ENCODE data around the gene NDUFA8.
"Not testable (repeated sequence)": the region's sequence is repeated elsewhere in the genome, so short reads cannot be mapped to it uniquely, and the experiment has no call there.

Gene NDUFA8

GRCh38 chr9:122121931-122122330, 37.6 kb downstream of the NDUFA8 start:
- DNase-seq (ENCODE audit: extremely low spot score): no peak
- CTCF ChIA-PET: interaction anchor here (0.8 to 10.6 kb wide), 23 partner anchors 12 to 576 kb away, joined by 3 to 243 read pairs (median 4); partner anchors contain the start of gene TTLL11
- POLR2A ChIA-PET: no interaction called here
- no peak for TF ChIP-seq CTCF (IDR thresholded peaks at IDR 0.05; ENCODE audit: control extremely low read depth, extremely low read depth, low read depth, missing control alignments)

GRCh38 chr9:122121391-122121790, 38.2 kb downstream of the NDUFA8 start:
- ChIA-PET POLR2A (no interaction called here), CTCF (interaction anchor here (0.8 to 10.6 kb wide), 16 partner anchors 11 to 575 kb away, joined by 3 to 243 read pairs (median 6); partner anchors contain the start of gene TTLL11)
- no peak for TF ChIP-seq CTCF (IDR thresholded peaks at IDR 0.05; ENCODE audit: control extremely low read depth, extremely low read depth, low read depth, missing control alignments)
- DNase-seq (ENCODE audit: extremely low spot score): no peak

- ChIA-PET POLR2A (no interaction called here), CTCF (interaction anchor here (5.5 to 10.6 kb wide), 4 partner anchors 10 to 226 kb away, joined by 75 to 243 read pairs (median 121); no protein-coding TSS in a partner anchor)
- DNase-seq (ENCODE audit: extremely low spot score): no peak
- TF ChIP-seq CTCF (IDR thresholded peaks at IDR 0.05; ENCODE audit: control extremely low read depth, extremely low read depth, low read depth, missing control alignments): no peak
These were observed 39.1 kb downstream of the NDUFA8 start for GRCh38 chr9:122120316-122121071.

- no peak for TF ChIP-seq CTCF (IDR thresholded peaks at IDR 0.05; ENCODE audit: control extremely low read depth, extremely low read depth, low read depth, missing control alignments)
- no peak for DNase-seq (ENCODE audit: extremely low spot score)
- ChIA-PET POLR2A (no interaction called here), CTCF (interaction anchor here (7.2 to 10.6 kb wide), 3 partner anchors 16 to 226 kb away, joined by 92 to 243 read pairs (median 150); no protein-coding TSS in a partner anchor)
These were observed 39.9 kb downstream of the NDUFA8 start for GRCh38 chr9:122119721-122120120.

GRCh38 chr9:122119166-122119521, 40.4 kb downstream of the NDUFA8 start:
- TF ChIP-seq CTCF (IDR thresholded peaks at IDR 0.05; ENCODE audit: control extremely low read depth, extremely low read depth, low read depth, missing control alignments): no peak
- no peak for DNase-seq (ENCODE audit: extremely low spot score)
- CTCF ChIA-PET: interaction anchor here (7.2 to 7.5 kb wide), 2 partner anchors 17 to 22 kb away, joined by 92 to 150 read pairs; no protein-coding TSS in a partner anchor
- POLR2A ChIA-PET: interaction anchor here (0.7 kb wide), 1 partner anchor 39 kb away, joined by 4 read pairs; no protein-coding TSS in a partner anchor

GRCh38 chr9:122118343-122119165, 41.0 kb downstream of the NDUFA8 start:
- ChIA-PET POLR2A (interaction anchor here (0.7 kb wide), 1 partner anchor 39 kb away, joined by 4 read pairs; no protein-coding TSS in a partner anchor), CTCF (interaction anchor here (6.9 kb wide), 1 partner anchor 20 kb away, joined by 49 read pairs; no protein-coding TSS in a partner anchor)
- TF ChIP-seq CTCF (IDR thresholded peaks at IDR 0.05; ENCODE audit: control extremely low read depth, extremely low read depth, low read depth, missing control alignments): no peak
- no peak for DNase-seq (ENCODE audit: extremely low spot score)

- CTCF ChIA-PET: interaction anchor here (1.6 to 6.9 kb wide), 5 partner anchors 9 to 234 kb away, joined by 3 to 49 read pairs (median 6); no protein-coding TSS in a partner anchor
- POLR2A ChIA-PET; DNase-seq (ENCODE audit: extremely low spot score): not testable (repeated sequence)
These were observed 42.3 kb downstream of the NDUFA8 start for GRCh38 chr9:122117241-122117640.

Data from GM10248 (cell line).